ENCODE measurements around the gene PRRT1.
"Not testable (repeated sequence)": the region's sequence is repeated elsewhere in the genome, so short reads cannot be mapped to it uniquely, and the experiment has no call there.

The PRRT1 gene

GRCh38 chr6:32151181-32151862 is 417 bp downstream of the PRRT1 start:
- DNase-seq (ENCODE audit: low read depth in 2 of 2): no peak

- DNase-seq (ENCODE audit: low read depth in 2 of 2): no peak
Observed at GRCh38 chr6:32149932-32150870, 1.5 kb downstream of the PRRT1 start.

- no peak for DNase-seq (ENCODE audit: low read depth in 2 of 2)
Observed at GRCh38 chr6:32149092-32149755, 2.5 kb downstream of the PRRT1 start.

DNA sequence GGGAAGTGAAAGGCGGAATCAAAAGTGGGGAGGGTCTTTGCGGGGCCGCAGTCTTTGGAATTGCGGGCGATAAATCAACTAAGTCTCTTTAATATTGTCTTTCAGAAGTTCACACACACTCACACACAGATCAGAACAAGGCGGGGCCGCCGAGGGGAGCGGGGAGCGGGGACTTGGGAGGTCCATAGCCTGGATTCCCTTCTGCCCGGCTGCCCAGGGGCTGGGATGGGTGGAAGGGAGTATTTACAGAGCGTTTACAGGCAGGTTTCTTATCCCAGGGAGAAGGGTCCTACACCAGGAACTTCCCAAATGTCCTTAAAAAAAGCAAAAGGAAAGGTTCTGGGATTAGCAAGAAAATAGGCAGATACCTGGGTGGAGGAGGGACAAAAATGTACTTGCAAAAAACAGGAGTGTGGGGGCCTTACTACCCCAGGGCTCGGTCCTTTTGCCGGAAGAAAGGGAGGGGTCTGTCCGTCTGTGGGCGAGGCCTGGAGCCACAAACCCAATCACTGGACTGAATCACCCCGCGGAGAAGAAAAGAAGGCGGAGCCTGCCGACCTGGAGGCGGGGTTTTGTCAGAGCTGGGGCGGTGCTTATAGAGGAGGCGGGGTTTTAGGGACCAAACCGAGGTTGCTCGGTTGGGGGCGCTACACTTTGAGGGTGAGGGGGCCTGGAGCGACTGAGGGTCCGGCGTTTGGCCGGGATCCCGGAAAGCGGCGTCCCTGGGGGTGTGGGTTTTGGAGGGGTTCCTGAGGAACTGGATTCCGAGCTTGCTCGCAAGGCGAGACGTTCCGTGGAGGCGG is 3.2 kb downstream of the PRRT1 start:
- DNase-seq (ENCODE audit: low read depth in 2 of 2): peak; percentile 38 to 53

- no peak for DNase-seq (ENCODE audit: low read depth in 2 of 2)
Observed at GRCh38 chr6:32147401-32148132, 4.2 kb downstream of the PRRT1 start.

DNA sequence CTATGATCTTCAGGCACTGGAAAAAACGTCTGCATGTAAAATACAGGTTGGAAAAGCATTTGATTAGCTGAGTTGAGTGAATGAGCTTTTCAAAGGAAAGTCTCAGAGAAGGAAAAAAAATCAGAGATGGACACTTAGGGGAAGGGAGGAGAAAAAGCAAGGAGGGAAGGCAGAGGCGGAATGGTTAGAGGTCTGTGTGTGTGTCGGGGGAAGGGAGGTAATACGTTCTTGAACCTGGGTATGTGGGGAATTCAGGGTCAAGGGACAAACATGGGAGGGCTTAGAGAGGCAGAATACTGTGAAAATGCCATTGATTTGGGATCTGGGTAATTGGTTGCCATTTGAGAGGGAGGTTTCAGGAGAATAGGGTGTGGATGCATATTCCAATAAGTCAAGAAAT is 5.1 kb downstream of the PRRT1 start:
- DNase-seq (ENCODE audit: low read depth in 2 of 2): no peak

GRCh38 chr6:32146287-32146686 is 5.5 kb downstream of the PRRT1 start:
- DNase-seq (ENCODE audit: low read depth in 2 of 2): no peak

- DNase-seq (ENCODE audit: low read depth in 2 of 2): not testable (repeated sequence)
Observed at GRCh38 chr6:32144238-32144637, 7.5 kb downstream of the PRRT1 start.

GRCh38 chr6:32140420-32141046 is 11.2 kb downstream of the PRRT1 start:
- DNase-seq (ENCODE audit: low read depth in 2 of 2): no peak

DNA sequence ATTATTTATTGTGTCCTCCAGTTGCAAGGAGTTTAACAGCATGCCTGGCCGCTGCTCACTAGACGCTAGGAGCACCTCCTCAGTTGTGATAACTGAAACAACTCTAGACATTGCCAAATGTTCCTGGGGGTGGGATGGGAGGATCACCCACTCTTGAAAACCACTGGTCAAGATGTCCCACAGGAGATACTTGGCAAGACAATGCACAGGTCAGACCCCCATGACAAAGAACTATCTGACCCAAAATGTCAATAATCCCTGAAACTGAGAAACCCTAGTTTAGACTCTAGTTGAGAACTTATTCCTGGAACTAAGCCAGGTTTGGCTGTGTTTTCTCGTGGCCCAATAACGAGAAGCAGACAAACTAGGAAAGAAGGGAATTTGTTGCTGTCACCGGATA is 12.1 kb downstream of the PRRT1 start:
- no peak for DNase-seq (ENCODE audit: low read depth in 2 of 2)

DNA sequence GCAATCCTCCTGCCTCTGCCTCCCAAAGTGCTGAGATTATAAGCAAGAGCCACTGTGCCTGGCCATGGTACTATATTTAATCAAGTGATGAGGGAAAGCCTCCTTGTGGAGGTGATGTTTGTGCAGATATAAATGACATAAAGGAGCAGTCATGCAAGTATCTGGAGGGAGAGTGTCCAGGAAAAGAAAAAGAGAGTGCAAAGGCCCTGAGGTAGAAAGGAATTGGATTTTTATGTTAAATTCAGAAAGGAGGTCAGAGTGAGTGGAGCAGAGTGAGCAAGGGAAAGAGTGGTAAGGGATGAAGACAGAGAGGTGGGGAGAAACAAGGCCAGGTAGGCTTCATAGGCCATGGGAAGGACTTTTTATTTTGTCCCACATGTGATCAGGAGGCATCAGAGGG is 14.3 kb downstream of the PRRT1 start:
- DNase-seq (ENCODE audit: low read depth in 2 of 2): no peak

DNA sequence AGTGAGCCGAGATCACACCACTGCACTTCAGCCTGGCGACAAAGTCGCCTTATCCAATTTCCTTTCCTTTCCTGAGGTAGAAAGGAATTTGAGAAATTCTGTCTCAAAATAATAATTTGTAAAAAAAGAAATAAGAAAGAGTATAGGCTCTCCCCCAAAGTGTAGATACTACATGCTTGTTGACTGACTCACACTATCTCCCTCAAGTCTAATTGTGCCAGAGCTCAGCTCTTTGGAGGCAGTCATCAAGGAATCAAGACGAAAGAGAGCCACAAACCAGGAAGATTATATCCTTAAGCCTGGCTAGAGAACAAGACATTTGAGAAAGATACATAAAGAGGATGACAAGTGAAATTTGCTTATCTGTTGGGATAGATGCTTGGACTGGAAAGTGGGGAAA is 18.0 kb downstream of the PRRT1 start:
- no peak for DNase-seq (ENCODE audit: low read depth in 2 of 2)

DNA sequence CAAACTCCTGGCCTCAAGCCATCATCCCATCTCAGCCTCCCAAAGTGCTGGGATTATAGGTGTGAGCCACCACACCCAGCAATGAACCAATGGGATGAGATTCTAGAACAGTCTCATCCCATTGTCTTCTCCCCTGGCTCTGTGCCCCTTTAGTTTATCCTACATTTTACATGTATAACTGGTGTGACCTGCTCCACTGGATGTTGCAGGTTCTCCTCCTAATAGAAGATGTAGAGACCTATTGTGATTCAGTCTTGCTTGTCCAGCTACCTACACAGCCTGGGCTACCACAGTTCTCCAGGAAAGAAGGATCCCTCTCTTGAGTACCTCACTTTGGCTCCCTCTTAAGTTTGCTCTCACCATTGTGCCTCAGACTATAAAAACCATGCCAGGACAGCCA is 19.6 kb downstream of the PRRT1 start:
- no peak for DNase-seq (ENCODE audit: low read depth in 2 of 2)

DNA sequence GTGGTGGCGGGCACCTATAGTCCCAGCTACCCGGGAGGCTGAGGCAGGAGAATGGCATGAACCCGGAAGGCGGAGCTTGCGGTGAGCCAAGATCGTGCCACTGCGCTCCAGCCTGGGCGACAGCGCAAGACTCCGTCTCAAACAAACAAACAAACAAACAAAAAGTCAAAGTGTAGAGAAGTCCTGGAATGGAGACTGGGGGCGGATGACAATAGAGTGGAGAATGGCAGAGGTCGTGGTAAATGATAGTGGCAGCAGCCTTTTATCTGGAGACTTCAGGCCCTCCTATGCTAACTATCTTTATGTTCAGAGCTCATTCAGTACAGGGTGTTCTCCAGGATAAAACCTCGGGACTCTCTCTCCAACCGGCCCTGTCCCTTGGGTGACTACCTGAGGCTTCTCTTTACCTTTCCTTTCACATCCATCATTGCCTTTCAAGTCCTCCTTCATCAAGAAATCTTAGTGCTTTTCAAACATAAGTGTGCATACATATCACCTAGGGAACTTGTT is 20.2 kb downstream of the PRRT1 start:
- DNase-seq (ENCODE audit: low read depth in 2 of 2): no peak

GRCh38 chr6:32129297-32130088 is 22.2 kb downstream of the PRRT1 start:
- DNase-seq (ENCODE audit: low read depth in 2 of 2): no peak

DNA sequence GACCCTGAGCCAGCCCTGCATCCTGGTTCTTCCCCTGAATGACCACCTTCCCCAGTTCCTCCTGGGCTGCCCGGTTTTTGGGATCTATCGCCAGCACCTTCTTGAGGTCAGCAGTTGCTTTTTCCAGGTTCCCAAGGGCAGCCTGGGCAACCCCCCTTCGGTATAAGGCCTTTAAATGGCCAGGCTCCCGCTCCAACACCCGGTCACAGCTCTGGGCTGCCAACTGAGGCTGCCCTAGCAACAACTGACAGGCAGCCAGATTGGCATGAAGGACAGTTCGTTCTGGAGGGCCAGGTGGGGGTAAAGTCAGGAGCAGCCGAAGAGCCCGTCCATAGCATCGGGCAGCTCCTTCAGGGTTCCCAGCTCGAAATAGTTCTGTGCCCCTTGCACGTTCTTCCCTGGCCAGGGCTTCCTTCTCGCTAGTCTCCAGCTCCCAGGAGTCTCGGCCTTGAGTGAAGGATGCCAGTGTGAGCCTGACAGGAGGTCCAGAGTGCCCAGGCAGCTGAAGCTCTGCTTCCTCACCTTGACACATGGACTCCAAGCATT is 22.9 kb downstream of the PRRT1 start:
- DNase-seq (ENCODE audit: low read depth in 2 of 2): no peak

- peak; percentile 82 to 90 for DNase-seq (ENCODE audit: low read depth in 2 of 2)
Observed at GRCh38 chr6:32127717-32128592, 23.8 kb downstream of the PRRT1 start, which contains the start of gene ATF6B. Gene ATF6B, minus strand, starts transcription at chr6:32128246. Its CDS starts 39 bp downstream, at chr6:32128207.

- no peak for DNase-seq (ENCODE audit: low read depth in 2 of 2)
Observed at GRCh38 chr6:32127409-32127716, 24.4 kb downstream of the PRRT1 start.
